BJ (cell line): ENCODE measurements around the gene LRRC1. TPM values are rescaled to one million over a fixed set of nuclear protein-coding genes. Genes with fewer than 3 reads are reported as not detected.
A peak's percentile ranks its signal among the peaks of the same experiment; 100 is the strongest.

Experiments
- CTCF ChIA-PET: fragments of 350-600 bp; formaldehyde crosslinking; extraction: SDS; loops from one replicate; lab custom pipeline; 2021; ENCODE audit warnings: antibody characterized with exemption, inconsistent platforms; lab: Yijun Ruan, JAX
- POLR2A ChIA-PET: fragments of 300-600 bp; sonication (Branson Sonifier 250); formaldehyde crosslinking; extraction: SDS; loops from one replicate; lab custom pipeline; 2021; ENCODE audit warnings: antibody characterized with exemption; lab: Charles Lee
- DNase-seq: peaks from one replicate; pipeline ENCODE4 v3.0.0-alpha.2; 2011; ENCODE audit warnings: low read depth
- H3K27me3 ChIP-seq: 2 replicates; pipeline ENCODE4 v1.6.0; 2011; ENCODE audit warnings: low read length; ENCODE audit not compliant: control insufficient read depth, insufficient read depth
- H3K36me3 ChIP-seq: 2 replicates; pipeline ENCODE4 v1.5.1; 2011; ENCODE audit warnings: low read length; ENCODE audit not compliant: control insufficient read depth, insufficient read depth
- H3K4me3 ChIP-seq: 2 replicates; pipeline ENCODE4 v1.5.1; 2011; ENCODE audit warnings: low read depth, mild to moderate bottlenecking, control low read depth, low read length
- CTCF ChIP-seq: IDR thresholded peaks from 2 replicates; pipeline ENCODE4 v1.5.1; 2011; ENCODE audit warnings: low read depth, mild to moderate bottlenecking, control low read depth, inconsistent platforms, low read length, moderate library complexity; ENCODE audit not compliant: insufficient read depth
- polyA plus RNA-seq: library from polyadenylated mRNA; depleted of rRNA; stranded (reverse); fragments of >200 nt; gene quantifications from 2 replicates; pipeline ENCODE4 v1.2.3, GENCODE V29; 2011

Gene LRRC1
- polyA plus RNA-seq, 1 experiment = 4.3 TPM

GRCh38 chr6:53858913-53859312 is 64.1 kb downstream of the LRRC1 start:
- ChIA-PET POLR2A (no interaction called here), CTCF (no interaction called here)
- H3K4me3 ChIP-seq = no peak overlapping the region
- DNase-seq = no peak
- H3K36me3 ChIP-seq = no peaks in the 10 kb centered on the region
- no peak for TF ChIP-seq CTCF
- H3K27me3 ChIP-seq = no peaks in the 10 kb centered on the region

- Histone ChIP-seq H3K36me3 (no peaks in the 10 kb centered on the region), H3K4me3 (no peak overlapping the region), H3K27me3 (no peaks in the 10 kb centered on the region)
- DNase-seq = no peak
- CTCF ChIA-PET = interaction anchor here (1.1 to 1.5 kb wide), 2 partner anchors 11 to 95 kb away, joined by 3 to 5 read pairs; no protein-coding TSS in a partner anchor
- POLR2A ChIA-PET = no interaction called here
- TF ChIP-seq CTCF = no peak
Observed at GRCh38 chr6:53860511-53860910, 65.7 kb downstream of the LRRC1 start.

- no peak for DNase-seq
- no peak overlapping the region for H3K4me3 ChIP-seq
- no peaks in the 10 kb centered on the region for H3K27me3 ChIP-seq
- ChIA-PET CTCF (interaction anchor here (0.7 to 1.4 kb wide), 2 partner anchors 9 to 133 kb away, joined by 3 read pairs; no protein-coding TSS in a partner anchor), POLR2A (no interaction called here)
- H3K36me3 ChIP-seq = no peaks in the 10 kb centered on the region
- TF ChIP-seq CTCF = no peak
Observed at GRCh38 chr6:53861518-53861917, 66.7 kb downstream of the LRRC1 start.

GRCh38 chr6:53862662-53863462 is 68.1 kb downstream of the LRRC1 start:
- Histone ChIP-seq H3K27me3 (no peaks in the 10 kb centered on the region), H3K36me3 (no peaks in the 10 kb centered on the region), H3K4me3 (no peak overlapping the region)
- DNase-seq = peak; percentile 49
- CTCF ChIA-PET = interaction anchor here (0.7 to 1.4 kb wide), 3 partner anchors 10 to 25 kb away, joined by 3 read pairs; no protein-coding TSS in a partner anchor
- POLR2A ChIA-PET = no interaction called here
- no peak for TF ChIP-seq CTCF

GRCh38 chr6:53864781-53865180 is 70.0 kb downstream of the LRRC1 start:
- H3K36me3 ChIP-seq = no peaks in the 10 kb centered on the region
- DNase-seq = no peak
- H3K4me3 ChIP-seq = no peak overlapping the region
- ChIA-PET CTCF (interaction anchor here (1.1 kb wide), 1 partner anchor 130 kb away, joined by 3 read pairs; no protein-coding TSS in a partner anchor), POLR2A (no interaction called here)
- H3K27me3 ChIP-seq = no peaks in the 10 kb centered on the region
- no peak for TF ChIP-seq CTCF
